Aorta (tissue), 5 donors: ENCODE measurements around the gene DNAH17. TPM values are rescaled to one million over a fixed set of nuclear protein-coding genes. Genes with fewer than 3 reads are reported as not detected.

Experiments
- ATAC-seq: fragments of 200-7000 bp; cut with Tn5 transposase; one replicate; pipeline ENCODE4 v1.9.1; 2022; ENCODE audit warnings: moderate library complexity; ENCODE audit not compliant: low FRiP score
- DNase-seq, 2 donors: peaks; one replicate each; pipeline ENCODE4 v3.0.0-alpha.2; 2020
- H3K27ac ChIP-seq, 2 donors: one replicate each; pipeline ENCODE4 v1.5.1; 2013; ENCODE audit warnings: low read length in 2 of 2, mild to moderate bottlenecking in 2 of 2, moderate library complexity in 2 of 2, control low read depth in 1 of 2, inconsistent platforms in 1 of 2, low read depth in 1 of 2
- H3K27me3 ChIP-seq, 2 donors: one replicate each; pipeline ENCODE4 v1.6.1; 2013; ENCODE audit warnings: control low read depth in 1 of 2, low read length in 1 of 2, mild to moderate bottlenecking in 1 of 2, moderate library complexity in 1 of 2; ENCODE audit not compliant: insufficient read depth in 2 of 2, control insufficient read depth in 1 of 2
- H3K36me3 ChIP-seq, 2 donors: one replicate each; pipeline ENCODE4 v1.6.1; 2013; ENCODE audit warnings: control low read depth in 1 of 2, low read length in 1 of 2, mild to moderate bottlenecking in 1 of 2; ENCODE audit not compliant: insufficient read depth in 2 of 2, control insufficient read depth in 1 of 2
- H3K4me1 ChIP-seq, 2 donors: one replicate each; pipeline ENCODE4 v1.6.1; 2013; ENCODE audit warnings: low read length in 2 of 2, control low read depth in 1 of 2, mild to moderate bottlenecking in 1 of 2, moderate library complexity in 1 of 2; ENCODE audit not compliant: insufficient read depth in 2 of 2, control insufficient read depth in 1 of 2
- H3K4me3 ChIP-seq, 2 donors: one replicate each; pipeline ENCODE4 v1.5.1; 2013; ENCODE audit warnings: low read length in 2 of 2, control low read depth in 1 of 2, mild to moderate bottlenecking in 1 of 2
- H3K9me3 ChIP-seq: one replicate; pipeline ENCODE4 v1.6.1; 2013; ENCODE audit warnings: mild to moderate bottlenecking, low read length; ENCODE audit not compliant: control insufficient read depth
- WGBS, 2 donors: extraction: QIAGEN DNeasy Blood & Tissue Kit; methylation state at CpG; one replicate each; pipeline ENCODE4 v1.1.7; 2013; 5-methylcytosine and 5-hydroxymethylcytosine counted together
- intact Hi-C, 2 donors: fragments of 100-400 bp; cut with DNase I; formaldehyde crosslinking; loops; one replicate each; pipeline versions ENCODE4 v1.14.2 to v1.15.0; 2022
- polyA plus RNA-seq, 2 donors: library from polyadenylated mRNA; stranded (reverse); fragments of 200-250 nt; gene quantifications; one replicate each; pipeline ENCODE4 v1.2.3, GENCODE V29; 2013
- total RNA-seq, 2 donors: library from RNA; stranded (reverse); fragmentation: NEBNext Ultra II Directional; extraction: Animal tissue kit (Norgen Biotek cat#: 25700); gene quantifications; one replicate each; pipeline ENCODE4 v1.2.1, GENCODE V29; 2021
- donor health status: healthy with polysubstance abuse.
- donor health status: Bipolar disorder and iron deficiency.
- donor health status: DM: no; HTN: no; CAD: no.
- donor health status: DM: no; HTN: no; CAD: no.
- donor health status: DM: yes; HTN: yes; CAD: no.

The DNAH17 gene
- total and polyA plus RNA-seq, 4 donors = 0.21 to 0.45 TPM; not detected in 2

DNA sequence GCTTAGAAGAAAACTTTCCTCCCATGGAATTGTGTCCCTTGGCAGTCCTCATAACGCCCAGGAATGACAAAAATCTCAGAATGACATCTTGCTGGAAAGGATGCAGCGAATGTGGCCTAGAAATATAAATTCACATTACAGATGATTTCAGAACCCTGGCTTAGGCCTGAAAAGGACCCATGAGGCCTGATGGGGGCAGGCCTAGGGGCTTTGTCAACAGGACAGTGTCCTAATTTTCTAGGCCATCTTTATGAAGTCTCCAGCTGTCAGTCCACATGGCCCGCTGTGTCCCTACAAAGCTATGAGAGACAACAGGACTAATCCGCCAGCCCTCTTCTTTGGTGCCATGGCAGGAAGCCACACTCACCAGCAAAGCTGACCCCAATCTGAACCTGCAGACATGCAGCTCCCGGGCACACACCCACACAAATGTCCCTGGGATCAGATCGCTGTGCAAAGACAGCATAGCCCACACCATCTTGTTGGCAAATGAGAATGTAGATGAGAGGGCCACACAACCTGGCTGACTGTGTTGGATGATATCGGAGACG, 40.4 kb upstream of the DNAH17 start:
- 23 to 29% methylated on average over 8 of the region's 8 CpGs for WGBS, 2 donors
- DNase-seq (peak in 1 of 2 donors; percentile 73), ATAC-seq (peak; percentile 24)
- Histone ChIP-seq H3K27ac (peak overlapping the region in 1 of 2 donors; percentile 67), H3K4me3 (no peak overlapping the region), H3K9me3 (no peaks in the 10 kb centered on the region), H3K4me1 (no peaks in the 10 kb centered on the region), H3K27me3 (no peaks in the 10 kb centered on the region), H3K36me3 (no peaks in the 10 kb centered on the region)
- intact Hi-C loops = no loop called here

DNA sequence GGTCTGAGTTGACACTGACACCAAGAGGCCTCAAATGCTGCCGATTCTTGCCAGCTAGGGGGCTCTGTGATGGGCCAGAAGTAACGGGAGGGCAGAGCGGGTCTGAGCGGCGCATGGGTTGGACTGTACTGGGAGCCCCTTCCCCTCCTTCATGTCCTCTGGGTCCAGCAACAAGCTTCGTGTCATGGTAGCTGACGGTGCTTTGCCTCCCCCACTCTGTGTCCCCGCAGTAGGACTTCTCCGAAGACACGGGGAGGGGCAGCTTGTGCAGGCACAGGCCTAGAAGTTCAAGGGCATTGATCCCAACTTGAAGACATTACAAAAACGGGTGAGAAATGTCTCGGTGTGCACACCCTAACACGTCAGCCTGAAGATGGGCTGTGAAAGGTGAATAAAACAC, 39.8 kb upstream of the DNAH17 start:
- DNase-seq = peak in 1 of 2 donors; percentile 67
- no peaks in the 10 kb centered on the region for H3K36me3 ChIP-seq
- no peak overlapping the region for H3K4me3 ChIP-seq
- WGBS, 2 donors = 58 to 66% methylated on average over 13 of the region's 13 CpGs
- H3K27ac ChIP-seq = peak overlapping the region in 1 of 2 donors; percentile 41
- no peaks in the 10 kb centered on the region for H3K27me3 ChIP-seq
- intact Hi-C loops = no loop called here
- no peaks in the 10 kb centered on the region for H3K4me1 ChIP-seq
- no peak for ATAC-seq
- H3K9me3 ChIP-seq = no peaks in the 10 kb centered on the region

DNA sequence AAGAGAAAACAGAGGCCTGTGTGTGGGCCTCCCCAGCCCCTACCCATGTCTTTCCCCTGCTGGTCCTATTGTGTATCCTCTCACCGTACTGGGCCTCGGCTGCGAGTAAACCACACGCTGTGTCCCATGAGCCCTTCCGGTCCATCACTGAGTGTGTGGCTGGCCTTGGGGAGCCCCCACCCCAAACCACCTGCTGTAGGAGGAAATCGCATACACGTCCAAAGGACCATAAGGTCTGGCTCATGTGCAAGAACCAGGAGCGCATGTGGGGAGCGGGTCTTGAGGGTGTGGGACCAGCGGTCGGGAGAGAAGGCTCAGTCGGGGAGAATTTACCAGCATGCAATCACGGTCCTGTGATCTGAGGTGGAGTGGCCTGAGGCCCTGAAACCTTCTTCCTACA, 38.4 kb upstream of the DNAH17 start:
- no peaks in the 10 kb centered on the region for H3K9me3 ChIP-seq
- H3K4me1 ChIP-seq = no peaks in the 10 kb centered on the region
- H3K27me3 ChIP-seq = no peaks in the 10 kb centered on the region
- intact Hi-C loops = no loop called here
- H3K4me3 ChIP-seq = no peak overlapping the region
- DNase-seq (peak in 1 of 2 donors; percentile 27), ATAC-seq (no peak)
- 94 to 96% methylated on average over 13 of the region's 13 CpGs for WGBS, 2 donors
- H3K36me3 ChIP-seq = no peaks in the 10 kb centered on the region
- no peak overlapping the region for H3K27ac ChIP-seq

DNA sequence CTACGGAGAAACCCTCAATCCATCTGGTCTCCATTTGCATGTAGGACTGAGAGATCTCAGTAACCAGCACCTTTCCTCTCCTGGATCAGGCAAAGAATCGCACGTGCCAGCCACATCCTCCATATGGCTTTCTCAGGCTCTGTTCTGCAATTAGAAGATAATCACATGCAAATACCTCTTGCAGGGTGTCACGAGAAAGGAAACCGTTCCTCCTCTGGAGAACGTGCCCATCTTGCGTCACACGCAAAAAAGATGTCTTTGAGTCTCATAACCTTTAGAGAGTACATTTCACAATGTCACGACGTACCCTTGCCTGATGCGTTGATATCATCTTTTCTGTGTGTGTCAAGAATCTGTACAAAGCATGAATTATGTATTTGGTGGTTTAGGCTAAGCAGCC, 36.2 kb upstream of the DNAH17 start:
- Histone ChIP-seq H3K4me1 (no peaks in the 10 kb centered on the region), H3K36me3 (no peaks in the 10 kb centered on the region), H3K27ac (no peak overlapping the region), H3K9me3 (no peaks in the 10 kb centered on the region), H3K27me3 (no peaks in the 10 kb centered on the region), H3K4me3 (no peak overlapping the region)
- 95 to 96% methylated on average over 11 of the region's 11 CpGs for WGBS, 2 donors
- DNase-seq (peak in 1 of 2 donors; percentile 32), ATAC-seq (no peak)
- intact Hi-C loops = no loop called here

DNA sequence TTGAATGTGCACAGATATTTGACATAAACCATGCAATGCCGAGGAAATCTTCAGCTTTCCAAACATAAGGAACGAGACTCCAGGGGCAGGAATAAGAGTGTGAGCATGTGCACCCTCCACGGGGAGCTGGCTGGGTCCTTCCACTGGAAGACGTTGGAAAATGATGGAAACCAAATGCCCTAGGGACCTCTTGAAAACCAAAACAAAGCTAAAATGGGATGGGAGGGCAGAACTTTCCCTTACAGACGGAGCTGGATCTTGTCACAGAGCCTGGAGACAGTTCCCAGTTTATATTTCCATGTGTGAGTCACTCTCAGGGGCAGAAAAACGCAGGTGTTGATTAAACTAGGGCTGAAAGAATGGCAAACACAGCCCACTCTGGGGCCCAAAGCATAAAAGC, 34.4 kb upstream of the DNAH17 start:
- H3K4me1 ChIP-seq = no peaks in the 10 kb centered on the region
- no peak overlapping the region for H3K4me3 ChIP-seq
- H3K27me3 ChIP-seq = no peaks in the 10 kb centered on the region
- no peak overlapping the region for H3K27ac ChIP-seq
- ATAC-seq (no peak), DNase-seq (peak in 1 of 2 donors; percentile 33)
- intact Hi-C loops = no loop called here
- H3K36me3 ChIP-seq = no peaks in the 10 kb centered on the region
- H3K9me3 ChIP-seq = no peaks in the 10 kb centered on the region
- WGBS, 2 donors = 4 to 9% methylated on average over 6 of the region's 6 CpGs

DNA sequence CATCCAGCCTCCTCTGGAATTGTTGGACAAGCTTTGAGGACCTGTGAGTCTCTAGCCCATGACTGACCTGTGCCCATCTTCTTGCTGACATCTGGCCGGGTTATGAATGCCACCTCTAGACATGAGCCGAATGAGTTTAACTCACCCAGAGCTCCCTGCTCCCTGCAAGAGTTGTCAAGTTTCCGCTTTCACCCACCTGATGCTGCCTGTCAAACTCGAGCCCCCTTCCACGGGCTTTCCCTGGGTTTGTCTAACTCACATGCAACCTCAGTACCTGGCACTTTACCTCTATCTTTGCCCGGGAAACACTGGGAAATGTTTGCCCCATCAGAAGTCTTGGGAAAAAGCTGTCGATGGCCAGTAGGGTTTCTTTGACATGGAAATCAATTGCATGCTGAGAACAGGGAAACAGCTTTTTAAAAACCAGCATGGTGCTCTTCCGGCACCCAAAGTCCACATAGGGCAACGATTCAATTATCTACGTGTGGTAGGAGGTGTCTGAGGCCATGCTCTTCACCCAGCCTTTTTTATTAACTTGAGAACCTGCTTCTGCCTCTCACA, 33.8 kb upstream of the DNAH17 start:
- H3K4me1 ChIP-seq = no peaks in the 10 kb centered on the region
- DNase-seq (peak in 1 of 2 donors; percentile 22), ATAC-seq (no peak)
- H3K9me3 ChIP-seq = no peaks in the 10 kb centered on the region
- H3K27me3 ChIP-seq = no peaks in the 10 kb centered on the region
- no peaks in the 10 kb centered on the region for H3K36me3 ChIP-seq
- 63% methylated on average over 10 of the region's 10 CpGs for WGBS, 2 donors
- no peak overlapping the region for H3K27ac ChIP-seq
- intact Hi-C loops = no loop called here
- no peak overlapping the region for H3K4me3 ChIP-seq

DNA sequence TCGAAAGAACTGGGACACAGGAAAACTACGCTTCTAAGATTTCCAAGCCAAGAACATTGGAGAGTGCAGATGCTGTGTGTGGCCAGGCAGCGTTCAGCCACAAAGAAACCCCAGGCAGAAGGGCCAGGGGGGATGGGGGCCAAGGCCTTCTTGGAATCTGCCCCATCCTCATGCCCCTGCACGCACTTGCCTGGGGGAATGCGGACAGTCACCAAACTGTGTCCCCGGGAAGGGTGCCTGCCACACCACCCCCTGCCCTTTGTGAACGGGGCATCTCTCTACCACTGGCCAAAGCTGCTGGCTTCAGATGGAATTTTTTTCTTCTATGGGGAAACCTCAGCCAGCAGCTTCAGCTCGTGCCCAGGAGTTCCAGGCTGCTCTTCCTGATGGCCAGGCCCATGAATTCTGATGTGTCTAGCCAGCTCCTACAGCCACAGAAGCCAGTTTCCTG, 32.0 kb upstream of the DNAH17 start:
- Histone ChIP-seq H3K36me3 (no peaks in the 10 kb centered on the region), H3K27ac (no peak overlapping the region), H3K27me3 (no peaks in the 10 kb centered on the region), H3K9me3 (no peaks in the 10 kb centered on the region), H3K4me1 (no peaks in the 10 kb centered on the region), H3K4me3 (no peak overlapping the region)
- ATAC-seq (peak; percentile 58), DNase-seq (peak; percentile 27 to 47)
- WGBS, 2 donors = 1 to 6% methylated on average over 8 of the region's 8 CpGs
- intact Hi-C loops = no loop called here

DNA sequence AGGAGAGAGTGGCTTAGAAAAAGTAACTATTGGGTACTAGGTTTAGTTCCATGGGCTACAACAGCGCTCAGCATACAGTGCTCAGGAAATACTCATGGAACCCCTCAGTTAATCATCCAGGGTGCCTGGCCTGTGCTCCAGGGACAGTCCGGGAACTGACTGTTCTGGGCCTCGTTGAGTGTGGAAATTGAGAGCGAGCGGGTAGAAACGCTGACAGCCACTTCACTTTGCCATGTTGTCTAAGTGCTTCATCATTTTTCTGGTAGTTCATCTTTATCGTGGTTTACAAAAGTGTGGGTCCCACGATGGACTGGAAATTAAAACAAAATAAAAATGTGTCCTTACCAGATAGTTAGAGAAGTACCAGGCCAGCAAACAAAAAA, 31.6 kb upstream of the DNAH17 start:
- Histone ChIP-seq H3K36me3 (no peaks in the 10 kb centered on the region), H3K9me3 (no peaks in the 10 kb centered on the region), H3K27me3 (no peaks in the 10 kb centered on the region), H3K27ac (no peak overlapping the region), H3K4me3 (no peak overlapping the region), H3K4me1 (no peaks in the 10 kb centered on the region)
- no peak for ATAC-seq
- WGBS, 2 donors = 33 to 45% methylated on average over 8 of the region's 8 CpGs
- DNase-seq = peak in 1 of 2 donors; percentile 6
- intact Hi-C loops = no loop called here

DNA sequence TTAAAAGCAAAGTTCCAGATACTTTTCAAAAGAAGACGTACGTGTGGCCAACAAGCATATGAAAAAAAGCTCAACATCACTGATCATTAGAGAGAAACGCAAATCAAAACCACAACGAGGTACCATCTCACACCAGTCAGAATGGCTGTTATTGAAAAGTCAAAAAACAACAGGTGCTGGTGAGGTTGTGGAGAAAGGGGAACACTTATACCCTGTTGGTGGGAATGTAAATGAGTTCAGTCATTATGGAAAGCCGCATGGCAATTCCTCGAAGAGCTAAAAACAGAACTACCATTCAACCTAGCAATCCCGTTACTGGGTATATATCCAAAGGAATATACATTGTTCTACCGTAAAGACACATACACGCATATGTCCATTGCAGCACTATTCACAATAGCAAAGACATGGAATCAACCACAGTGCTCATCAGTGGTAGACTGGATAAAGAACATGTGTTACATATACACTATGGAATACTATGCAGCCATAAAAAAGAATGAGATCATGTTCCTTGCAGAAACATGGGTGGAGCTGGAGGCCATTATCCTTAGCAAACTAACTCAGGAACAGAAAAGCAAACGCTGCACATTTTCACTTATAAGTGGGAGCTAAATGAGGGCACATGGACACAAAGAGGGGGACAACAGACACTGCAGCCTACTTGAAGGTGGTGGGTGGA, 31.1 kb upstream of the DNAH17 start:
- ATAC-seq (no peak), DNase-seq (no peak)
- no peak overlapping the region for H3K27ac ChIP-seq
- no peaks in the 10 kb centered on the region for H3K36me3 ChIP-seq
- H3K4me3 ChIP-seq = no peak overlapping the region
- intact Hi-C loops = no loop called here
- no peaks in the 10 kb centered on the region for H3K27me3 ChIP-seq
- WGBS, 2 donors = 97 to 98% methylated on average over 10 of the region's 10 CpGs
- H3K4me1 ChIP-seq = no peaks in the 10 kb centered on the region
- no peaks in the 10 kb centered on the region for H3K9me3 ChIP-seq
